HG02840 (cell line): ENCODE data around the gene AFF1.
"Not testable (repeated sequence)": the region's sequence is repeated elsewhere in the genome, so short reads cannot be mapped to it uniquely, and the experiment has no call there.

Experiments used
- ATAC-seq: cut with Tn5 transposase; IDR thresholded peaks from one replicate; pipeline ENCODE4 v1.9.1; 2021; ENCODE audit warnings: mild to moderate bottlenecking, moderate library complexity, moderate number of reproducible peaks; ENCODE audit not compliant: unreplicated experiment, low FRiP score

The AFF1 gene

DNA sequence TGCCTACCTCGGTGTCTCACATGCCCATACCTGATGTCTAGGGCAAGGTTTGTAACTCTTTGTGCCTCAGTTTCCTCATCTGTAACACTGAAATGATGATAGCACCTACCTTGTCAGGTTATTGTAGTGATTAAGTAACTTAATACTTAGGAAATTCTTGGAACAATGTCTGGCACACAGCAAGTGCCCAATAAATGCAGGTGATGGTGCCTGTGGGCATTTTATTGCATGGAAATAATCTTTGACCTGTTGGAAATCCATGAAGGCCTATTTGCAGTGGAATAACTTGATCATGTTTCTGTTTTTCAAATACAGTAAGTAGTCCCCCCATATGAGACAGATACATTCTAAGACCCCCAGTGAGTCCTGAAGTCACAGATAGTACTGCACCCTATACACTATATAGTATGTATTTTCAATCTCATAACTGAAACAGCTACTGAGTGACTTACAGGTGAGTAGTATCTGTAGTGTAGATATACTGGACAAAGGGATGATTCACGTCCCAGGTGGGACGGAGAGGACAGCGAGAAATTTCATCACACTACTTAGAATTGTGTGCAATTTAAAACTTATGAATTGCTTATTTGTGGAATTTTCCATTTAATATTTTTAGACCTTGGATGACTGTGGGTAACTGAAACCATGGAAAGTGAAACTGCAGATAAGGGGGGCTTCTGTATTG lies 42.1 kb downstream of the AFF1 start:
- ATAC-seq, result no peak

DNA sequence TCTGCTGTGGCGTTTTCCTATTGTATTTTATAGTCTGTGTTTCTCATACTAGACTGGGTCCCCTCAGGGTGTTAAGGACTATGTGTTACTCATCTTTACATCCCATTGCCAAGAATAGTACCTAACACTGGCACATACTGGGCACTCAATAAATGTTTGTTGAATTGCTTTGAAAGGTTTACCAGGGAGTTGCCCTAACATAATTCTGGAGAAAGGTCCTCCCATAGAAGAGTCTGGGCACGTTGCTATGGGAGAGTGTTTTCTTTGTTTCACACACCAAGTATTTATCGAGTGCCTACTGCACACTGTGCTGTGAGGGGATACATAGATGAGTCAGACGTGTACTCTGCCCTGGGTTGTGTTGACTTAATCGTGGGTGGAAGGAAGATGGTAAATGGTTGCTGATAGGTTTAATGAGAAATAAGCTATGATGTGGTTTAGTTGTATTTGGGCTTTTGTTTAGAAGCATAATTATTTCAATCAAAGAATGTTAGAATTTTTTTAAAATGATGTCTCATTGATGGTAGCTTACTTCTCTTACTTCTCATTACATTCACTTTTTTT lies 42.9 kb downstream of the AFF1 start:
- ATAC-seq, result no peak

DNA sequence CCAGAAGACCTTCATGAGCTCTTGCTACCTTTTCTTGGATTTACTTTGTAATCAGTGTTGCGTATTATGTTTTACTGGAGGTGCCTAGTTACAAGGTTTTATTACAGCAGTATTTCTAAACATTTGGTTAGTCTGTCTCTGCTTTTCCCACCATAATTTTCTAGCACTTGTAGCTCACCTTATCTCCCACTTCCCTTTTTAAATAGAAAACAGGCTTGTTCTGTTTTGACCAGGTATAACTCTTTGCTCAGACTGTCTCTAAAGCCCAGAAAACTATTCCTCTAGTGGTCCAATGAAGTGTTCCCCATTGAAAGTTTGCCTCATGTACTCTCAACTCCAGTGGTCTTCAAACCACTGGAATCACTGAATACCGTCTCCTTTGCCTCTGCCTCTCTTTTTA lies 43.9 kb downstream of the AFF1 start:
- ATAC-seq, result no peak

DNA sequence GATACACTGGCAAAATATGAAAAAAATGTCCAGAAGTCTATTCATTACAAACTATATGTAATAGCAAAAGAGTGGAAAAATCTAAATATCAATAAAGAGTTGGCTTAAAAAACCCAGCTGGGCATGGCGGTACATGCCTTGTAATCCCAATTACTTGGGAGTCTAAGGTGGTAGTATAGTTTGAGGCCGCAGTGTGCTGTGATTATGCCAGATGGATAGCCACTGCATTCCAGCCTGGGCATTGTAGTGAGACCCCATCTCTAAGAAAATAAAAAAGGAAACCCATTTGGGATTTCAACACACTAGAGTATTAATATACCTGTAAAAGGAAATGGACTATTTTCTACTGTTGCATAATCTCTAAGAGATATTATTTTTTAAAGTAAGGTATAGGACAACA lies 45.4 kb downstream of the AFF1 start:
- no peak for ATAC-seq

DNA sequence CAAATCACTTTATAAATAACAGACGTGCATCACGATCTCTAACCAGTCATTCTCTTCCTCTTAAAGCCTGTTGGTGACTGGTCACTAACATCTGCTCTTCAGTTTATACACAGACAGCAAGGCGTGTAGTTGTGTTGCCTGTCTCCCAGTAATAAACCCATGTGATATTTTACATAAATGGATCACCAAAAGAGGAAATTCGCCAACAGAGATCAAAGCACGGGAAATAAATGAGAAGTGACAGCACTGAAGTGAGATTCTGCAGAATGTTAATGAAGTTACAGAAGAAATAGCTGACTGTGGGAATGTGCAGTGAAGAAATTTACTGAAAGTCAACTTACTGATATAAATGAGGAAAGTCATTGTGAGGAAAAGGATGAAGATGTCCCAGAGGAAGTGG lies 47.0 kb downstream of the AFF1 start:
- no peak for ATAC-seq

DNA sequence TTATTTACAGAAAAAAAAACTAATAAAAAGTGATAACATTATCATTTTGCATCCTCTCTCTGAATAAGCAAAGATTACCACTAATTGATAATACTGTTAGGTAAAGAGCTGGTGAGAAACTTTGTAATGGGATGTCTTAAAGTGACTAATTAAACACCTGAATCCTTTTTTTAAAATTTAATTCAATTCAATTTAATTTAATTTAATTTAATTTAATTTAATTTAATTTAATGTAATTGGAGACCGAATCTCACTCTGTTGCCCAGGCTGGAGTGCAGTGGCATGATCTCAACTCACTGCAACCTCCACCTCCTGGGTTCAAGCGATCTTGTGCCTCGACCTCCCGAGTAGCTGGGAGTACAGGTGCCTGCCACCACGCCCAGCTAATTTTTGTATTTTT lies 51.0 kb downstream of the AFF1 start:
- ATAC-seq, result not testable (repeated sequence)

DNA sequence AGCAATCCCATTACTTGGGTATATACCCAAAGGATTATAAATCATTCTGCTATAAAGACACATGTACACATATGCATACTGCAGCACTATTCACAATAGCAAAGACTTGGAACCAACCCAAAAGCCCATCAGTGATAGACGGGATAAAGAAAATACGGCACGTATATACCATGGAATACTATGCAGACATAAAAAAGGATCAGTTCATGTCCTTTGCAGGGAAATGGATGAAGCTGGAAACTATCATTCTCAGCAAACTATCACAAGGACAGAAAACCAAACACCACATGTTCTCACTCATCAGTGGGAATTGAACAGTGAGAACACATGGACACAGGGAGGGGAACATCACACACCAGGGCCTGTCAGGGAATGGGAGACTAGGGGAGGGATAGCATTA lies 54.8 kb downstream of the AFF1 start:
- ATAC-seq, result not testable (repeated sequence)

DNA sequence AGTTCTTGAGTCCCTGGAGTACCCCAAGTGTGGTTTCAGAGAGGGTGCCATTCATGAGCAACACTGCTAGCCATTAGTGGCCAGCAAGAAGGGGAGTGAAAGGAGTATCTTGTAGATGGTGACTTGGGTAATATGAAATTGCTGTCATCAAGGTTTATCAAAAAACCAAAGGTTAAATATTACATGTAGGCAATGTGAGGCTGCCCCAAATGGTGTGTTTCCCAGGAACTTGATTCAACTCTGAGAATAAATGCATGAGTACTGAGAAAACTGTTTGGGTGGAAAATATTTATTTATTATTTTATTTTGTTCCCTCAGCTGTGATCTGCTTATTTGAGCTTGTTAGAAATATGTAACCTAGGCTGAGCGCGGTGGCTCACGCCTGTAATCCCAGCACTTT lies 55.7 kb downstream of the AFF1 start:
- ATAC-seq, result no peak

- no peak for ATAC-seq
Observed at GRCh38 chr4:86991994-86992393, 57.2 kb downstream of the AFF1 start.

GRCh38 chr4:86993909-86994681 lies 59.3 kb downstream of the AFF1 start:
- no peak for ATAC-seq

- no peak for ATAC-seq
Observed at GRCh38 chr4:86994686-86995085, 59.9 kb downstream of the AFF1 start.

DNA sequence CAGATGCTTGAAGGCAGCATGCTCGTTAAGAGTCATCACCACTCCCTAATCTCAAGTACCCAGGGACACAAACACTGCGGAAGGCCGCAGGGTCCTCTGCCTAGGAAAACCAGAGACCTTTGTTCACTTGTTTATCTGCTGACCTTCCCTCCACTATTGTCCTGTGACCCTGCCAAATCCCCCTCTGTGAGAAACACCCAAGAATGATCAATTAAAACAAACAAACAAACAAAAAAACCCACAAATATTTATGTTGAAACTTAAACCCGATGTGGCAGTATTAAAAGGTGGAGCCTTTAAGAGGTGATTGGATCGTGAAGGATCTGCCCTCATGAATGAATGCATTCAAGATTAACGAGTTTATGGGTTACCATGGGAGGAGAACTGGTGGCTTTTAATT lies 61.7 kb downstream of the AFF1 start:
- ATAC-seq, result not testable (repeated sequence)

- no peak for ATAC-seq
Observed at GRCh38 chr4:86999136-86999643, 64.4 kb downstream of the AFF1 start.

- no peak for ATAC-seq
Observed at GRCh38 chr4:87002682-87003043, 67.9 kb downstream of the AFF1 start.

GRCh38 chr4:87003266-87003665 lies 68.5 kb downstream of the AFF1 start:
- ATAC-seq, result no peak

GRCh38 chr4:87005369-87005689 lies 70.5 kb downstream of the AFF1 start:
- ATAC-seq, result no peak

- no peak for ATAC-seq
Observed at GRCh38 chr4:87005690-87006425, 71.0 kb downstream of the AFF1 start.

DNA sequence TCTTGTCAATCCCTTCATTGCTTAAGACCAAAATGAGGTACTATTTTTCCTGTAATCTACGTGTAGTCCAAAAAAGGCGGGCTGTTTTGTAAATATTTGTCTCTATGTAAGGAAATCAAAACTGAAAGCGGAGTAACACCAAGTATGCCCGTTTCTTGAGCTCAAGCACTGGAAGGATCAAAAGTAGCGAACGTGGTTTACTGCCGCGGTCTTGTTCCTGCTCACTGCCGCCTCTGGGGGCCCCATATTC lies 71.5 kb downstream of the AFF1 start:
- ATAC-seq, result peak; percentile 53

- ATAC-seq, result peak; percentile 67
Observed at GRCh38 chr4:87006676-87007527, 72.1 kb downstream of the AFF1 start.
